ENCODE results near the gene LYRM7. TPM values are rescaled to one million over a fixed set of nuclear protein-coding genes. Genes with fewer than 3 reads are reported as not detected.
"Not testable (repeated sequence)": the region's sequence is repeated elsewhere in the genome, so short reads cannot be mapped to it uniquely, and the experiment has no call there.

The LYRM7 gene
- total RNA-seq (6.4 and 6.9 TPM in 2 replicates), polyA plus RNA-seq (4.8 and 5.2 TPM in 2 replicates), polyA minus RNA-seq (ENCODE audit: low replicate concordance) (0.47 and 0.96 TPM in 2 replicates)
- polyA plus RNA-seq (2012), result 4.5 and 4.6 TPM in 2 replicates

DNA sequence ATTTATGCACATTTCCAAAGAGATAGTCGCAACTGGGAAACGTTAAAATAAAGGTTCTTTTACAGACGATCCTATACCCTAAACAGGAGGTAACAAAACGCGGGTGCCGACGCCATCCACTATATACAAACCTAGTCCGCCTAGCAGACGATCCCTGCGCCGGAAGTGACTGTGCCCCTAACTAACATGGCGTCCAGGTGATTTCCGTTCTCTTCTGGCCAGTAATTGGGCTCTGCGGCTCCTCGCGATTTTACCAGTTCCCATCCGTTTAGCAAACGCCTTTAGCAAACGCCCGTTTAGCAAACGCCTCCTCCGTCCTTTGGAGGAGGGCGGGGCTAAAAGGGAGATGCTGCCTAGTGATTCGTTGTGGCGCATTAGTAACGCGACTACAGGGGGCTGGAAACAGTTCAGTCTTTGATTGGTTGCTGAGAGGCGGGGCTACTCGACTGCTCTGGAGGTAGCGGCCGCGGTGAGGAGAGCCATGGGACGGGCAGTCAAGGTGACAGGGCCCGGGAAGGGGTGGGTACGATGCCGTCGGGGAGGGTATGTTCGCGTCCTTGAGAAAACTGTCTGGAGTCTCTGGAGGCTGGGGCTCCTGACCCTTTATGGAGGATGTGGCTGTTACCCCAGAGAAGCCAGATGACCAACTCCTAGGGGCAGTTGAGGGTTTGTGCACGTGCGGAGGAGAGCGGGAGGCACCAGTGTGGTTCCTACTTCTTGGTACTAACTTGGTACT is at the start of gene LYRM7:
Gene LYRM7, plus strand, starts transcription at position 405 of the 736 bp plus-strand sequence. Its CDS starts 77 bp downstream, at position 482.
- peaks cover 4% of the 10 kb centered on the region for H3K4me1 ChIP-seq (ENCODE audit: control insufficient read depth, extremely low read depth, insufficient read depth, low read length)
- H3K4me2 ChIP-seq (ENCODE audit: extremely low read depth, insufficient read depth, low read length), result peak within 1 kb of the TSS; percentile 94
- peak; percentile 99 for DNase-seq (ENCODE audit: low read depth in 2 of 2)
- peak within 1 kb of the TSS; percentile 29 for H3K9ac ChIP-seq (ENCODE audit: insufficient read depth, low read length)
- H3K27me3 ChIP-seq (ENCODE audit: control insufficient read depth, insufficient read depth, low read length), result no peaks in the 10 kb centered on the region
- peak within 1 kb of the TSS; percentile 8 for H3K27ac ChIP-seq (ENCODE audit: insufficient read depth, low read length)
- TF ChIP-seq EZH2 (IDR thresholded peaks at IDR 0.05; ENCODE audit: low read length, missing control alignments) (no peak), CTCF (conservative IDR thresholded peaks at IDR 0.05 in 1 of 2, IDR thresholded peaks at IDR 0.05 in 1 of 2; ENCODE audit: low read depth in 1 of 2, low read length in 2 of 2) (no peak)
- H2AFZ ChIP-seq (ENCODE audit: low read length), result peak within 1 kb of the TSS; percentile 68
- H3K9me3 ChIP-seq (ENCODE audit: control insufficient read depth, insufficient read depth, low read depth, low read length), result no peaks in the 10 kb centered on the region
- no peaks in the 10 kb centered on the region for H4K20me1 ChIP-seq (ENCODE audit: control insufficient read depth, extremely low read depth, insufficient read depth, low read length)
- H3K4me3 ChIP-seq (replicated peaks in 1 of 4; ENCODE audit: control extremely low read depth in 1 of 4, insufficient read depth in 1 of 4, low read depth in 3 of 4, low read length in 4 of 4), result peak within 1 kb of the TSS; percentile 64 to 96 (median 70)
- H3K79me2 ChIP-seq (ENCODE audit: control insufficient read depth, insufficient read depth, low read length), result peaks cover 5% of the 10 kb centered on the region
- H3K36me3 ChIP-seq (ENCODE audit: control insufficient read depth, insufficient read depth, low read length), result no peaks in the 10 kb centered on the region

DNA sequence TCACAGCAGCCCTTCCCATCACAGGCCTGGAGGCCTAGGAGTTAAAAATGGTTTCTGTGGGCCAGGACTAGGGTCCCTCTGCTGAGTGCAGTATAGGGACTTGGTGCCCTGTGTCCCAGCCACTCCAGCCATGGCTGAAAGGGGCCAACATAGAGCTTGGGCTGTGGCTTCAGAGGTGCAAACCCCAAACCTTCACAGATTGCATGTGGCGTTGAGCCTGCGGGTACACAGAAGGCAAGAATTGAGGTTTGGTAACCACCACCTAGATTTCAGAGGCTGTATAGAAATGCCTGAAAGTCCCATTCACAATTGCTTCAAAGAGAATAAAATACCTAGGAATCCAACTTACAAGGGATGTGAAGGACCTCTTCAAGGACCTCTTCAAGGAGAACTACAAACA is 43.5 kb upstream of the LYRM7 start:
- not testable (repeated sequence) for H3K27ac ChIP-seq (ENCODE audit: insufficient read depth, low read length); H3K79me2 ChIP-seq (ENCODE audit: control insufficient read depth, insufficient read depth, low read length); H3K27me3 ChIP-seq (ENCODE audit: control insufficient read depth, insufficient read depth, low read length); H3K4me2 ChIP-seq (ENCODE audit: extremely low read depth, insufficient read depth, low read length); H3K4me1 ChIP-seq (ENCODE audit: control insufficient read depth, extremely low read depth, insufficient read depth, low read length); H2AFZ ChIP-seq (ENCODE audit: low read length); DNase-seq (ENCODE audit: low read depth in 2 of 2); H4K20me1 ChIP-seq (ENCODE audit: control insufficient read depth, extremely low read depth, insufficient read depth, low read length); H3K36me3 ChIP-seq (ENCODE audit: control insufficient read depth, insufficient read depth, low read length); H3K9me3 ChIP-seq (ENCODE audit: control insufficient read depth, insufficient read depth, low read depth, low read length); H3K9ac ChIP-seq (ENCODE audit: insufficient read depth, low read length); H3K4me3 ChIP-seq (replicated peaks in 1 of 4; ENCODE audit: control extremely low read depth in 1 of 4, insufficient read depth in 1 of 4, low read depth in 3 of 4, low read length in 4 of 4)

- Histone ChIP-seq H4K20me1 (ENCODE audit: control insufficient read depth, extremely low read depth, insufficient read depth, low read length) (no peaks in the 10 kb centered on the region), H3K36me3 (ENCODE audit: control insufficient read depth, insufficient read depth, low read length) (no peaks in the 10 kb centered on the region), H3K4me3 (replicated peaks in 1 of 4; ENCODE audit: control extremely low read depth in 1 of 4, insufficient read depth in 1 of 4, low read depth in 3 of 4, low read length in 4 of 4) (no peak overlapping the region), H3K27ac (ENCODE audit: insufficient read depth, low read length) (no peak overlapping the region), H2AFZ (ENCODE audit: low read length) (no peak overlapping the region), H3K79me2 (ENCODE audit: control insufficient read depth, insufficient read depth, low read length) (no peaks in the 10 kb centered on the region), H3K4me1 (ENCODE audit: control insufficient read depth, extremely low read depth, insufficient read depth, low read length) (no peaks in the 10 kb centered on the region), H3K9me3 (ENCODE audit: control insufficient read depth, insufficient read depth, low read depth, low read length) (no peaks in the 10 kb centered on the region), H3K4me2 (ENCODE audit: extremely low read depth, insufficient read depth, low read length) (no peak overlapping the region), H3K27me3 (ENCODE audit: control insufficient read depth, insufficient read depth, low read length) (no peaks in the 10 kb centered on the region), H3K9ac (ENCODE audit: insufficient read depth, low read length) (no peak overlapping the region)
- no peak for DNase-seq (ENCODE audit: low read depth in 2 of 2)
- TF ChIP-seq CTCF (conservative IDR thresholded peaks at IDR 0.05 in 1 of 2, IDR thresholded peaks at IDR 0.05 in 1 of 2; ENCODE audit: low read depth in 1 of 2, low read length in 2 of 2) (no peak), EZH2 (IDR thresholded peaks at IDR 0.05; ENCODE audit: low read length, missing control alignments) (no peak)
Measured at GRCh38 chr5:131129306-131129705, 41.4 kb upstream of the LYRM7 start.

DNA sequence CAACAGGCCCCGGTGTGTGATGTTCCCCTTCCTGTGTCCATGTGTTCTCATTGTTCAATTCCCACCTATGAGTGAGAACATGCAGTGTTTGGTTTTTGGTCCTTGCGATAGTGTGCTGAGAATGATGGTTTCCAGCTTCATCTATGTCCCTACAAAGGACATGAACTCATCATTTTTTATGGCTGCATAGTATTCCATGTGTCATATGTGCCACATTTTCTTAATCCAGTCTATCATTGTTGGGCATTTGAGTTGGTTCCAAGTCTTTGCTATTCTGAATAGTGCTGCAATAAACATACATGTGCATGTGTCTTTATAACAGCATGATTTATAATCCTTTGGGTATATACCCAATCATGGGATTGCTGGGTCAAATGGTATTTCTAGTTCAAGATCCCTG is 37.7 kb upstream of the LYRM7 start:
- not testable (repeated sequence) for H3K27me3 ChIP-seq (ENCODE audit: control insufficient read depth, insufficient read depth, low read length); H3K9me3 ChIP-seq (ENCODE audit: control insufficient read depth, insufficient read depth, low read depth, low read length); H4K20me1 ChIP-seq (ENCODE audit: control insufficient read depth, extremely low read depth, insufficient read depth, low read length); H3K4me2 ChIP-seq (ENCODE audit: extremely low read depth, insufficient read depth, low read length); H3K4me1 ChIP-seq (ENCODE audit: control insufficient read depth, extremely low read depth, insufficient read depth, low read length); H3K9ac ChIP-seq (ENCODE audit: insufficient read depth, low read length); H3K4me3 ChIP-seq (replicated peaks in 1 of 4; ENCODE audit: control extremely low read depth in 1 of 4, insufficient read depth in 1 of 4, low read depth in 3 of 4, low read length in 4 of 4); H3K36me3 ChIP-seq (ENCODE audit: control insufficient read depth, insufficient read depth, low read length); H2AFZ ChIP-seq (ENCODE audit: low read length); H3K27ac ChIP-seq (ENCODE audit: insufficient read depth, low read length); DNase-seq (ENCODE audit: low read depth in 2 of 2); H3K79me2 ChIP-seq (ENCODE audit: control insufficient read depth, insufficient read depth, low read length)

DNA sequence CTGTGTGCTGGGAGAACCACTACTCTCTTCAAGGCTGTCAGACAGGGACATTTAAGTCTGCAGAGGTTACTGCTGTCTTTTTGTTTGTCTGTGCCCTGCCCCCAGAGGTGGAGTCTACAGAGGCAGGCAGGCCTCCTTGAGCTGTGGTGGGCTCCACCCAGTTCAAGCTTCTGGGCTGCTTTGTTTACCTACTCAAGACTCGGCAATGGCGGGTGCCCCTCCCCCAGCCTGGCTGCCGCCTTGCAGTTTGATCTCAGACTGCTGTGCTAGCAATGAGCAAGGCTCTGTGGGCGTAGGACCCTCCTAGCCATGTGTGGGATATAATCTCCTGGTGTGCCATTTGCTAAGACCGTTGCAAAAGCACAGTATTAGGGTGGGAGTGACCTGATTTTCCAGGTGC is 32.3 kb upstream of the LYRM7 start:
- not testable (repeated sequence) for H2AFZ ChIP-seq (ENCODE audit: low read length); DNase-seq (ENCODE audit: low read depth in 2 of 2); H3K4me3 ChIP-seq (replicated peaks in 1 of 4; ENCODE audit: control extremely low read depth in 1 of 4, insufficient read depth in 1 of 4, low read depth in 3 of 4, low read length in 4 of 4); H3K9me3 ChIP-seq (ENCODE audit: control insufficient read depth, insufficient read depth, low read depth, low read length); H3K36me3 ChIP-seq (ENCODE audit: control insufficient read depth, insufficient read depth, low read length); H3K9ac ChIP-seq (ENCODE audit: insufficient read depth, low read length); H4K20me1 ChIP-seq (ENCODE audit: control insufficient read depth, extremely low read depth, insufficient read depth, low read length); H3K27me3 ChIP-seq (ENCODE audit: control insufficient read depth, insufficient read depth, low read length); H3K79me2 ChIP-seq (ENCODE audit: control insufficient read depth, insufficient read depth, low read length); H3K27ac ChIP-seq (ENCODE audit: insufficient read depth, low read length); H3K4me1 ChIP-seq (ENCODE audit: control insufficient read depth, extremely low read depth, insufficient read depth, low read length); H3K4me2 ChIP-seq (ENCODE audit: extremely low read depth, insufficient read depth, low read length)
